Kasumi-1 (cell line): ENCODE measurements around the gene ANKRD30BL.
"Not testable (repeated sequence)": the region's sequence is repeated elsewhere in the genome, so short reads cannot be mapped to it uniquely, and the experiment has no call there.

Source experiments
- DNase-seq, 2 experiments: peaks; one replicate each; lab custom pipeline; 2025; lab: John Stamatoyannopoulos, UW

The ANKRD30BL gene, protein sequence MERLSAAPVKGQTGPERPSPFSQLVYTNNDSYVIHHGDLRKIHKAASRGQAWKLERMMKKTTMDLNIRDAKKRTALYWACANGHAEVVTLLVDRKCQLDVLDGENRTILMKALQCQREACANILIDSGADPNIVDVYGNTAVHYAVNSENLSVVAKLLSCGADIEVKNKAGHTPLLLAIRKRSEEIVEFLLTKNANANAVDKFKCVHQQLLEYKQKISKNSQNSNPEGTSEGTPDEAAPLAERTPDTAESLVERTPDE

GRCh38 chr2:132161161-132162124 is at the start of gene ANKRD30BL:
Gene ANKRD30BL, minus strand, starts transcription at chr2:132161952. Its CDS starts 247 bp downstream, at chr2:132161705.
- not testable (repeated sequence) for DNase-seq

DNA sequence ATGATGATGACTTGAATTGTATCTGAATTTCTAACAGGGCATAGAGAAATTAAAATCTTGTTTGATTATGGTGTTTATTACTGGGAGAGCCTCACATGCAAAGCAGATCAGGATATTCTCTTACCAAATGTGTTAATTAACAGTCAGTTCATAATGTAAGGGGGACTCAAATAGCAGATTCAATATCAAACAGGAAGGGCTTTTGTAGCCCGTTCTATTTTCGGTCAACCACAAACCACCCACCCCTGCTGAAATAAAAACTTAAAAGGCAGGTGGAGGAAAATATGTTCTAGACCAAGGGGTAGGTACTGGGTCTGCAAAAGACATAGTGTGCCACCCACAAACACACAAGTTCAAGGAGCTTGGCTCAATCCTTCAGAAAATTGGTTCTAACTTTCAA is 41.1 kb upstream of the ANKRD30BL start:
- DNase-seq, result not testable (repeated sequence)

DNA sequence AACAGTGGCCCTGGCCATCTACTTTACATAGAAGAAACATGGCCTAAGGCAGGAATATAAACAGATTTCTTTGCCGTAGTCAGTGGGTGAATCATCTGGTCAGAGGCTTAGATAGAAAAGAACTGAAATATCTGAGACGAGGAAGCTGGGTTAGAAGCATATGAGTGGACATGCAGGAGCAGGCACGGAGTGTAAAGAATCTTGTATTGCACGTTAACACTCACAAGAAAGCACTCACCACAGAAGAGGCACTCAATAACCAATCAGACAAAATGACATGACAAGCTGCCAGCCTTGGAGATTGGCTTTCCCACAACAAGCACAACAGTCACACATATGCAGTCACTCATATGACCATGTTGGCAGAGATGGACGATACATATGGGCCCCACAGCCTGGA is 31.1 kb upstream of the ANKRD30BL start:
- DNase-seq, result not testable (repeated sequence)

GRCh38 chr2:132167100-132167499 is 5.3 kb upstream of the ANKRD30BL start:
- not testable (repeated sequence) for DNase-seq

DNA sequence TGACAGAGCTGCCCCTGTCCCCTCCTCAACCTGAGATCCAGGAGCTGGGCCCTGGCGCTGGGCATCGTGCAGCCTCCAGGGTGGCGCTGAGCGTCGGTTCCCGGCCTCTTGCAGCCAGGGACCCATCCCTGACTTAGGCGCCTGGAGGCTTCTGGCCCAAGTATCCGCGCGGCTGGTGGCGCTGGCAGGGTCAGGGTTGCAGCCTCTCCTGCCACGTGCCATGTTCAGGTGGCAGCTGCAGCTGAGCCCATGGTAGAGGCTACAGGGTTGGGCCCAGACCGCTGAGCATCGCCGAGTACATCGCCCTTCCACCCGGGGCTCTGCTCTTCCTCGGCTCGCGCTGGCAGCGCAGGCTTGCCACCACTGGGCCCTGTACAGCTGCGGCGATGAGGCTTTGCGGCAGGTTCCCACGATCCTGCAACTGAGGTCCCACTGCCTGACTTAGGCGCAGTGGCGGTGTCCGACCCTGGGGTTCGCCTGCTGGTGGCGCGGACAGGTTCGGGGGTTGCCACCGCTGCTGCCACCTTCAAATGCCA is 441 bp upstream of the ANKRD30BL start:
- not testable (repeated sequence) for DNase-seq

DNA sequence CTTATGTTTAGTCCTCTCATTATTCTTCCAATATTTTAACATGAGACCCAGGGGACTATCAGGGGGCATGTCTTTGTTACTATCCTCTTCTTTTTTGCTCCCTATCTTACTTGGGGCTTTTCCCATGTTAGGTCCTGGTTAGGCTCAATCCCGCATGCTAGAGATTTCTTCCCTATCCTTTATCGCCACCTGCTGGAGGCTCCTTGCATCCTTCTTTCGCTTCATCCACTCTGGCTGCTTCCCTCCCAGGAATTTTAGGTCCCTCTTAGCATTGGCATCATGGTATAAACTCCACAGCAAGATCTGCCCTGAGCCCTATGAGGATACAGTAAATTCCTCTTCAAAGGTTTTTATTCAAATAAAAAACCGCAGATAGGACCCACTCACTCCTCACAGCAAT is 15.0 kb downstream of the ANKRD30BL start:
- DNase-seq, result peak; percentile 28 to 37
